Activated CD8-positive, alpha-beta T cell treated with anti-CD3 and anti-CD28 coated beads for 36 hours (primary cell): ENCODE results near the gene AFAP1. TPM values are rescaled to one million over a fixed set of nuclear protein-coding genes. Genes with fewer than 3 reads are reported as not detected.

Source experiments
- ATAC-seq: fragments of 200-7000 bp; cut with Tn5 transposase; one replicate; pipeline ENCODE4 v1.10.0; 2021; ENCODE audit warnings: mild to moderate bottlenecking, moderate library complexity
- CTCF ChIA-PET: fragments of 350-600 bp; sonication (Branson Sonifier 250); formaldehyde crosslinking; loops from one replicate; lab custom pipeline; 2021; ENCODE audit warnings: antibody characterized with exemption; lab: Charles Lee
- POLR2A ChIA-PET: fragments of 350-600 bp; sonication (Branson Sonifier 250); formaldehyde crosslinking; loops from one replicate; lab custom pipeline; 2021; ENCODE audit warnings: antibody characterized with exemption; lab: Charles Lee
- DNase-seq: peaks from one replicate; pipeline ENCODE4 v3.0.0-alpha.2; 2020
- H3K27ac Mint-ChIP-seq: one replicate; pipeline ENCODE4 v1.8.0; 2021; ENCODE audit warnings: mild to moderate bottlenecking, mixed read lengths
- H3K27me3 Mint-ChIP-seq: one replicate; pipeline ENCODE4 v1.8.0; 2021; ENCODE audit warnings: mixed read lengths
- H3K36me3 Mint-ChIP-seq: one replicate; pipeline ENCODE4 v1.8.0; 2021; ENCODE audit warnings: low read depth, mixed read lengths
- H3K4me1 Mint-ChIP-seq: one replicate; pipeline ENCODE4 v1.8.0; 2021; ENCODE audit warnings: low read depth, mixed read lengths
- H3K4me3 Mint-ChIP-seq: one replicate; pipeline ENCODE4 v1.8.0; 2021; ENCODE audit warnings: mild to moderate bottlenecking, moderate library complexity, mixed read lengths
- H3K9me3 Mint-ChIP-seq: one replicate; pipeline ENCODE4 v1.8.0; 2021; ENCODE audit warnings: mixed read lengths
- intact Hi-C: fragments of 100-400 bp; cut with micrococcal nuclease; formaldehyde crosslinking; loops from one replicate; pipeline ENCODE4 v1.10.0; 2022
- total RNA-seq, 2 experiments: library from RNA; stranded (reverse); gene quantifications; one replicate each; pipeline ENCODE4 v1.2.3, GENCODE V29; 2021
- TF ChIP-seq, protein P1 (sequence below): fragments of 200-600 bp; IDR thresholded peaks from one replicate; pipeline ENCODE4 v1.8.0; 2022; ENCODE audit warnings: antibody characterized with exemption, mild to moderate bottlenecking

The AFAP1 gene
- total RNA-seq, 2 experiments from 2014 or later: 25.5 to 26.5 TPM

DNA sequence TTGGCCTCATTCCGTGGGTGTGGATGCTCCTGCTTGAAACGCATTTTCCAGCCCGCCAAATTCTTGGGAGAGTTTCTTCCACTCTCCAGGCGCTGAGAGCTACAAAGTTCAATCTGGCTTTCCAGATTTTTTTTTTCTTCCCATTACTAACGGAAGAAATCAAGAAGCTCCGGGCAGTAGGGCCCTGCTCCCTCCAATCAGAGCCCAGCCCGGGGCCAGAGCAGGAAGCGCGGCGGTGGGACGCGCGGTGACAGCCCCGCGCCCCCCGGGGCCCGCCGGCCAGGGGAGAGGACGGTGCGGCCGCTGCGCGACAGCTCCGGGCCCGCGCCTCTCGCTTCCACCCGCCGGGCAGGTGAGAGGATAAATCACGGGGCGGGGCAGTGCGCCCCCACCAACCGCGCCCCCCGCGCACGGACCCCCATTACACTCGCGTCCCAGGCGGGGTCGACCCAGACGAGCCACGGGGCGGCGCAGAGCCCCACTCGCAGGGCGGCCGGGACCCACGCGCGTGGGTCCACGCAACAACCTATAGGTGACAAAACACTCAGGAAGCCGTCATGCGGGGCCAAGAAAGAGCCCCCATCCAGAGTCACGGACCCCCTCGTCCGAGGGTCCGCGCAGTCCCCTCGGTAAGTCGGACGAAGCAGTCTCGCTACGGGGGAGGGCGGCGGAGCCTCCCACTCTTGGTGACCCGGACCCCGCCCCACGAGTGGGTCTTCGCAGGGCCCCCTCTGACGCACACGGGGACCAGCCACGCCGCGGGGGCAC, 868 bp downstream of the AFAP1 start:
- H3K4me1 Mint-ChIP-seq: peaks cover 40% of the 10 kb centered on the region
- no peaks in the 10 kb centered on the region for H3K9me3 Mint-ChIP-seq
- no peak for ATAC-seq
- peaks cover 8% of the 10 kb centered on the region for H3K27me3 Mint-ChIP-seq
- TF ChIP-seq, protein P1, sequence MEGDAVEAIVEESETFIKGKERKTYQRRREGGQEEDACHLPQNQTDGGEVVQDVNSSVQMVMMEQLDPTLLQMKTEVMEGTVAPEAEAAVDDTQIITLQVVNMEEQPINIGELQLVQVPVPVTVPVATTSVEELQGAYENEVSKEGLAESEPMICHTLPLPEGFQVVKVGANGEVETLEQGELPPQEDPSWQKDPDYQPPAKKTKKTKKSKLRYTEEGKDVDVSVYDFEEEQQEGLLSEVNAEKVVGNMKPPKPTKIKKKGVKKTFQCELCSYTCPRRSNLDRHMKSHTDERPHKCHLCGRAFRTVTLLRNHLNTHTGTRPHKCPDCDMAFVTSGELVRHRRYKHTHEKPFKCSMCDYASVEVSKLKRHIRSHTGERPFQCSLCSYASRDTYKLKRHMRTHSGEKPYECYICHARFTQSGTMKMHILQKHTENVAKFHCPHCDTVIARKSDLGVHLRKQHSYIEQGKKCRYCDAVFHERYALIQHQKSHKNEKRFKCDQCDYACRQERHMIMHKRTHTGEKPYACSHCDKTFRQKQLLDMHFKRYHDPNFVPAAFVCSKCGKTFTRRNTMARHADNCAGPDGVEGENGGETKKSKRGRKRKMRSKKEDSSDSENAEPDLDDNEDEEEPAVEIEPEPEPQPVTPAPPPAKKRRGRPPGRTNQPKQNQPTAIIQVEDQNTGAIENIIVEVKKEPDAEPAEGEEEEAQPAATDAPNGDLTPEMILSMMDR: no peak
- POLR2A ChIA-PET: interaction anchor here (0.6 to 3.1 kb wide), 5 partner anchors 10 to 1265 kb away, joined by 3 to 12 read pairs (median 5); a partner anchor contains a TSS
- H3K27ac Mint-ChIP-seq: peak overlapping the region; percentile 75
- peaks cover 3% of the 10 kb centered on the region for H3K36me3 Mint-ChIP-seq
- no peak for DNase-seq
- CTCF ChIA-PET: interaction anchor here (0.7 to 4.0 kb wide), 12 partner anchors 9 to 177 kb away, joined by 3 to 22 read pairs (median 4); no protein-coding TSS in a partner anchor
- intact Hi-C loops: no loop called here
- H3K4me3 Mint-ChIP-seq: peak overlapping the region; percentile 81

DNA sequence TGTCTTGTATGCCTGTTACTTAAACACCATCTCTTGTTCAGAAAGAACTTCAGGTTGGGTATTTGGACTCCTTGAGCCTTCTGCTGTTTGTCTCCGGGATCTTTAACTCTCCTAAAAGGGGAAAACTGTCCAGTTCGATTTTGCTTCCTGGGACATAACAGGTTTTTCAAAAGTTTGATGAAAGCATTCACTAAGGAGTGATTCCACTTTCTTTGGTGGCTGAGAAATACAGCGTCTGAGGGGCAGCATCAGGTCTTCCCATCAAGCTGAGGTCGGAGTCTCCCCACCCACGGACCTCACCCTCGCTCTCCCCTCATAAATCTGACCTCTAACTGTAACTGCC, 1.4 kb downstream of the AFAP1 start:
- Mint-ChIP-seq H3K27ac (peak overlapping the region; percentile 75), H3K27me3 (peaks cover 8% of the 10 kb centered on the region), H3K9me3 (no peaks in the 10 kb centered on the region), H3K36me3 (peaks cover 6% of the 10 kb centered on the region), H3K4me1 (peaks cover 41% of the 10 kb centered on the region), H3K4me3 (peak overlapping the region; percentile 81)
- ChIA-PET POLR2A (interaction anchor here (0.6 to 3.1 kb wide), 6 partner anchors 10 to 1264 kb away, joined by 3 to 12 read pairs (median 4); a partner anchor contains a TSS), CTCF (interaction anchor here (0.7 to 4.0 kb wide), 14 partner anchors 8 to 178 kb away, joined by 3 to 22 read pairs (median 4); no protein-coding TSS in a partner anchor)
- TF ChIP-seq, protein P1: no peak
- intact Hi-C loops: no loop called here
- DNase-seq (peak; percentile 42), ATAC-seq (no peak)

DNA sequence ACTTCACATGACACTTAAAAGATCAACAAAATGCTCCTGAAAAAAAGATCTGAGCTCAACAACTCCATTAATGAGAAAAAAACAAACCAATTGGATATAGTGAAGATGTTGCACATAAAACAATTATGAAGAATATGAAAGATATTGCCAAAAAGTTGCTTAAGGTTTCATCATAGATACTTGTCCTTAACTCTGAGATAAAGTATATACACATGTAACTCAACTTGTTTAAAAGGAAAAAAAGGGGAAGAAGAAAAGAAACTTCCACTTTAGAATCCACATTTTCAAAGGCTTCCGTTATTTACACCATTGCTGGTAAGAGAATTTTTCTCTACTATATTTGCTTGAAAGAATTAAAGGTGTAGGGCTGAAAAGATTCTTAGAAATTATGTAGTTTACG, 2.7 kb downstream of the AFAP1 start:
- CTCF ChIA-PET: interaction anchor here (1.3 to 4.0 kb wide), 7 partner anchors 9 to 132 kb away, joined by 3 to 22 read pairs (median 6); no protein-coding TSS in a partner anchor
- no peak for DNase-seq
- Mint-ChIP-seq H3K27me3 (peaks cover 8% of the 10 kb centered on the region), H3K4me3 (peak overlapping the region; percentile 81), H3K9me3 (no peaks in the 10 kb centered on the region), H3K4me1 (peaks cover 41% of the 10 kb centered on the region), H3K36me3 (peaks cover 9% of the 10 kb centered on the region), H3K27ac (no peak overlapping the region)
- TF ChIP-seq, protein P1: no peak
- no peak for ATAC-seq
- POLR2A ChIA-PET: interaction anchor here (0.6 to 0.8 kb wide), 3 partner anchors 28 to 79 kb away, joined by 3 read pairs; no protein-coding TSS in a partner anchor
- intact Hi-C loops: no loop called here

DNA sequence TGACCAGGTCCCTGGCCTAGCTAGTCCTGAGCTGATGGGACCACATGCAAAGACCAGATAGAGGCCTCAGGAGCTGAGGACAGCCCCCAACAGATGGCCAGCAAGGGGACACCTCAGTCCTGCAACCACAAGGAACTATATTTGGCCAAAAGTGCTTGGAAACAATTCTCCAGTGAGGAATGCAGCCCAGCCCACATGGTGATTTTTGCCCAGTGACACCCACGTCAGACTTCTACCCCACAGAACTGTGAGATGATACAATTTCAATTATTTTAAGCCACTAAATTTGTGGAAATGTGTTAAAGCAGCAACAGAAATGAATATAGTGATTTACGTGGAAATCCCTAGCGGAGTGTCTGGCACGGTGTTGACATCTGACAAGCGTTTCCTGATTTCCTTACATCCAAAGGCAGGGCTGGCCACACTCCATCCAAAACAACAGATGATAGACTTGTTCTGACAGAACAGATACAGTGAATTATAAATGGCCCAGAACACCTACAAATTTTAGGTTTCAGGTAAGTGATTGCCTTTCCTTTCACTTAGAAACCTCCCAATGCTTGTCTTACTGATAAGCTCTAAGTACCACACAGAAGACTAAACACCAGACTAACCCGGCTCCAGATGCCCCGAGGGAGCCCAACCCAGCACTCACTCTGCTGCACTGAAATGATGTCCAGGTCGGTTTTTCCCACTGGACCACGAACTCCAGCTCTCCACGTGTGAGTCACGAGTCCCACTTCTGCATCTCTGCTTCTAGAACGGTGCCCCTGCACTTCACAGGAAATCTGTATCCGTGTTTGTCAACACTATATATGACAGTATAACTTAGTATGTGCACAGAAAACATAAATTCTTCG, 5.8 kb downstream of the AFAP1 start:
- Mint-ChIP-seq H3K27ac (no peak overlapping the region), H3K4me1 (peaks cover 42% of the 10 kb centered on the region), H3K27me3 (peaks cover 8% of the 10 kb centered on the region), H3K9me3 (no peaks in the 10 kb centered on the region), H3K4me3 (no peak overlapping the region), H3K36me3 (peaks cover 9% of the 10 kb centered on the region)
- ATAC-seq (no peak), DNase-seq (no peak)
- ChIA-PET POLR2A (no interaction called here), CTCF (interaction anchor here (1.4 kb wide), 1 partner anchor 90 kb away, joined by 4 read pairs; no protein-coding TSS in a partner anchor)
- TF ChIP-seq, protein P1: no peak
- intact Hi-C loops: no loop called here
